AG09309 (cell line): Measurements from ENCODE around the gene ZNF497.
A peak's percentile ranks its signal among the peaks of the same experiment; 100 is the strongest.
"Not testable (repeated sequence)": the region's sequence is repeated elsewhere in the genome, so short reads cannot be mapped to it uniquely, and the experiment has no call there.

Source experiments
- DNase-seq: peaks from one replicate; pipeline ENCODE4 v3.0.0-alpha.2; 2010; ENCODE audit warnings: low read depth
- H3K4me3 ChIP-seq: 2 replicates; pipeline ENCODE4 v1.5.1; 2011; ENCODE audit warnings: mild to moderate bottlenecking, low read depth, low read length, moderate library complexity; ENCODE audit not compliant: control insufficient read depth
- TF ChIP-seq, protein P1 (sequence below): IDR thresholded peaks from 2 replicates; pipeline ENCODE4 v1.5.1; 2011; ENCODE audit warnings: mild to moderate bottlenecking, low read depth, low read length, inconsistent platforms; ENCODE audit not compliant: insufficient read depth, control insufficient read depth; ENCODE audit errors: missing control alignments

The ZNF497 gene

GRCh38 chr19:58317476-58318072, 45.0 kb downstream of the ZNF497 start:
- TF ChIP-seq, protein P1, sequence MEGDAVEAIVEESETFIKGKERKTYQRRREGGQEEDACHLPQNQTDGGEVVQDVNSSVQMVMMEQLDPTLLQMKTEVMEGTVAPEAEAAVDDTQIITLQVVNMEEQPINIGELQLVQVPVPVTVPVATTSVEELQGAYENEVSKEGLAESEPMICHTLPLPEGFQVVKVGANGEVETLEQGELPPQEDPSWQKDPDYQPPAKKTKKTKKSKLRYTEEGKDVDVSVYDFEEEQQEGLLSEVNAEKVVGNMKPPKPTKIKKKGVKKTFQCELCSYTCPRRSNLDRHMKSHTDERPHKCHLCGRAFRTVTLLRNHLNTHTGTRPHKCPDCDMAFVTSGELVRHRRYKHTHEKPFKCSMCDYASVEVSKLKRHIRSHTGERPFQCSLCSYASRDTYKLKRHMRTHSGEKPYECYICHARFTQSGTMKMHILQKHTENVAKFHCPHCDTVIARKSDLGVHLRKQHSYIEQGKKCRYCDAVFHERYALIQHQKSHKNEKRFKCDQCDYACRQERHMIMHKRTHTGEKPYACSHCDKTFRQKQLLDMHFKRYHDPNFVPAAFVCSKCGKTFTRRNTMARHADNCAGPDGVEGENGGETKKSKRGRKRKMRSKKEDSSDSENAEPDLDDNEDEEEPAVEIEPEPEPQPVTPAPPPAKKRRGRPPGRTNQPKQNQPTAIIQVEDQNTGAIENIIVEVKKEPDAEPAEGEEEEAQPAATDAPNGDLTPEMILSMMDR, result no peak
- no peak overlapping the region for H3K4me3 ChIP-seq
- no peak for DNase-seq

DNA sequence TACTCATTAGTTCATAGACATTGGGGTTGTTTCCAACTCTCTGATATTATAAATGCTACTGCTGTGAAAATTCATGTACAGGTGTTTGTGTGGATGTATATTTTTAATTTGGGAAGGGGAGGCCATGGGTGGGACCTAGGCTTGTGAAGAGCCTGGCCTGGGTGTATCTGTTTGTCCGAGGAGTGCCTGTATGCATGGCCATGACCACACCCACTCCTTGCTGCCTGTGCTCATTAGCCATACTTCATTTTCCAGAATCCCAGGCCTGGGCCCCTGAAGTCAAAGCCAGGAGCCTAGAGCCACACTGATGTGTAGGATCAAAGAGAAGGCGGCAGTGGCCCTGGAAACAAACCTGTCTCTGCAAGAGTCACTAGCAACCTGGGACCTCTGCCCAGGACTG, 47.0 kb downstream of the ZNF497 start:
- no peak for DNase-seq
- TF ChIP-seq, protein P1, result no peak
- no peak overlapping the region for H3K4me3 ChIP-seq

DNA sequence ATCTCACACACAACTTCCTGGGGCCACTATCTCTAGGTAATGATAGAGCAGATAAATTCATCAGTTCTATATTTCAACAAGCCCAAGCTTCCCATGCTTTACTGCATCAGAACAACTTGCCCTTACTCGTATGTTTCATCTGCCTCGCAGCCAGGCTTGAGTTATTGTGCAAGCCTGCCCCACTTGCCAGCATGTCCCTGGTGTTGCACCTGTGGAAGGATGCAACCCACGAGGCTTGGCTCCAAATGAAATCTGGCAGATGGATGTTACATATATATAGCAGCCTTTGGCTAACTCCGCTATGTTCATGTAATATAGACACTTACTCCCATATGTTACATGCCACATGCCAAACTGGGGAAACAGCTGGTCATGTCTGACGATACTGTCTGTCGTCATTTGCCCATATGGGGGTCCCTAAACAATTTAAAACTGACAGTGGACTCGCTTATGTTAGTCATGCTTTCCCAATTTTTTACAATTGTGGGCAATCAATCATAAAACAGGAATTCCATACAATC, 51.1 kb downstream of the ZNF497 start:
- TF ChIP-seq, protein P1, result no peak
- DNase-seq, result no peak
- no peak overlapping the region for H3K4me3 ChIP-seq

DNA sequence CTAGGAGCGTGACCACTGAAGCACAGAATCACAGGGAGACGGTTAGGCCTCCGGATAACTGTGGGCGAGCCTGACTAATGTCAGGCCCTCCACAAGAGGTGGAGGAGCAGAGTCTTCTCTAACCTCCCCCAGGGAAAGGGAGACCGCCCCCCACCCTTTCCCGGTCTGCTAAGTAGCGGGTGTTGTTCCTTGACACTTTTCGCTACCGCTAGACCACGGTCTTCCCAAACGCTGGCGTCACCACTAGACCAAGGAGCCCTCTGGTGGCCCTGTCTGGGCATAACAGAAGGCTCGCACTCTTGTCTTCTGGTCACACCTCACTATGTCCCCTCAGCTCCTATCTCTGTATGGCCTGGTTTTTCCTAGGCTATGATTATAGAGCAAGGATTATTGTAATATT, 51.9 kb downstream of the ZNF497 start:
- not testable (repeated sequence) for DNase-seq, H3K4me3 ChIP-seq
- TF ChIP-seq, protein P1, result peak; percentile 26

DNA sequence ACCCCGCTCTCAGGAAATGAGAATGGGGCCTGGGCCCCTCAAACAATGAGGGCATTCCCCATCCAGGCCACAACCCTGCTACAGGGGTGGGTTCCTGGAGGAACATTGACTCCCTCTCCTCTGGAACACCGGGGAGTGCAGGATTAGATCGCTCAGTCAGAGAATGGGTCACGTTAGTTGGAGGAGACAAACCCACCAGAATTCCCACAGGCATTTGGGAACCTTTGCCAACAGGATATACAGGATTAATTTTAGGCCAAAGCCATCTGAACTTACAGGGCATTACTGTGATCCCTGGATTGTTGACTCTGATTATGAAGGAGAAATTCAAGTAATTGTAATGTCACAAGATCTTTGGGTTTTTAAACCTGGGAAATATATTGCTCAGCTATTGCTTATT, 54.8 kb downstream of the ZNF497 start:
- TF ChIP-seq, protein P1, result no peak
- H3K4me3 ChIP-seq, result no peak overlapping the region
- DNase-seq, result no peak

GRCh38 chr19:58305932-58306323, 56.6 kb downstream of the ZNF497 start:
- H3K4me3 ChIP-seq, result peak overlapping the region; percentile 91
- TF ChIP-seq, protein P1, result no peak
- DNase-seq, result no peak
